Endodermal cell (in vitro differentiated cells): ENCODE results near the gene DPP10. TPM values are rescaled to one million over a fixed set of nuclear protein-coding genes. Genes with fewer than 3 reads are reported as not detected.

ENCODE experiments used
- DNase-seq: peaks from one replicate; pipeline ENCODE4 v3.0.0-alpha.2; 2017
- H3K27ac ChIP-seq: 2 replicates; pipeline ENCODE4 v1.5.1; 2013; ENCODE audit warnings: mild to moderate bottlenecking, low read depth, low read length, moderate library complexity
- H3K27me3 ChIP-seq: 2 replicates; pipeline ENCODE4 v1.6.1; 2013; ENCODE audit warnings: mild to moderate bottlenecking, low read length, moderate library complexity; ENCODE audit not compliant: insufficient read depth, control insufficient read depth, poor library complexity, severe bottlenecking
- H3K36me3 ChIP-seq: 2 replicates; pipeline ENCODE4 v1.7.0; 2013; ENCODE audit warnings: mild to moderate bottlenecking, low read length, moderate library complexity; ENCODE audit not compliant: control insufficient read depth, insufficient read depth
- H3K4me1 ChIP-seq: one replicate; pipeline ENCODE4 v1.7.0; 2013; ENCODE audit warnings: low read length; ENCODE audit not compliant: control insufficient read depth, insufficient read depth
- H3K4me3 ChIP-seq: 2 replicates; pipeline ENCODE4 v1.5.1; 2013; ENCODE audit warnings: mild to moderate bottlenecking, low read length, moderate library complexity
- H3K9ac ChIP-seq: 2 replicates; pipeline ENCODE4 v1.6.1; 2013; ENCODE audit warnings: mild to moderate bottlenecking, low read length, moderate library complexity; ENCODE audit not compliant: poor library complexity, severe bottlenecking; ENCODE audit errors: extremely low read depth
- H3K9me3 ChIP-seq: 2 replicates; pipeline ENCODE4 v1.6.1; 2013; ENCODE audit warnings: mild to moderate bottlenecking, low read length, moderate library complexity; ENCODE audit not compliant: control insufficient read depth
- H3K27ac Mint-ChIP-seq: 2 replicates; pipeline ENCODE4 v1.8.0; 2020; ENCODE audit warnings: mixed read lengths
- H3K27me3 Mint-ChIP-seq: 2 replicates; pipeline ENCODE4 v1.8.0; 2021; ENCODE audit warnings: mild to moderate bottlenecking, mixed read lengths; ENCODE audit not compliant: insufficient read depth
- H3K36me3 Mint-ChIP-seq: 2 replicates; pipeline ENCODE4 v1.8.0; 2020; ENCODE audit warnings: low read depth, mixed read lengths
- H3K4me1 Mint-ChIP-seq: 2 replicates; pipeline ENCODE4 v1.8.0; 2020; ENCODE audit warnings: mixed read lengths
- H3K4me3 Mint-ChIP-seq: 2 replicates; pipeline ENCODE4 v1.8.0; 2020; ENCODE audit warnings: mild to moderate bottlenecking, moderate library complexity, mixed read lengths
- H3K9me3 Mint-ChIP-seq: 2 replicates; pipeline ENCODE4 v1.8.0; 2020; ENCODE audit warnings: mild to moderate bottlenecking, mixed read lengths
- CTCF ChIP-seq: fragments of 200-600 bp; sonication (generic); conservative IDR thresholded peaks from 2 replicates; pipeline ENCODE4 v1.5.0; 2021; ENCODE audit warnings: antibody characterized with exemption, mild to moderate bottlenecking
- WGBS, 2 experiments: methylation state at CpG; one replicate each; pipeline versions ENCODE4 v1.1.5 to v1.1.7; 2013; ENCODE audit warnings: missing lambda C conversion rate in 2 of 2, mixed read lengths in 1 of 2; ENCODE audit not compliant: insufficient coverage in 1 of 2, insufficient read length in 1 of 2; 5-methylcytosine and 5-hydroxymethylcytosine counted together
- total RNA-seq, 2 donors: library from RNA; stranded (reverse); fragmentation: NEBNext Ultra II Directional in 1 of 2; extraction: Animal tissue kit (Norgen Biotek cat#: 25700) in 1 of 2; gene quantifications; 2 replicates in 1 of 2; 3 replicates in 1 of 2; pipeline ENCODE4 v1.2.1, GENCODE V29; 2021

The DPP10 gene
- total RNA-seq, 2 donors from 2014 or later, result 8.2 to 19.2 TPM

GRCh38 chr2:115733190-115733775, 1290.8 kb downstream of the DPP10 start:
- Mint-ChIP-seq H3K9me3 (no peaks in the 10 kb centered on the region), H3K27ac (no peak overlapping the region), H3K4me1 (no peaks in the 10 kb centered on the region), H3K36me3 (no peaks in the 10 kb centered on the region), H3K4me3 (no peak overlapping the region), H3K27me3 (no peaks in the 10 kb centered on the region)
- no peaks in the 10 kb centered on the region for H3K9me3 ChIP-seq
- DNase-seq, result no peak
- no peak overlapping the region for H3K27ac ChIP-seq
- no peak for TF ChIP-seq CTCF
- no peaks in the 10 kb centered on the region for H3K36me3 ChIP-seq
- no peaks in the 10 kb centered on the region for H3K27me3 ChIP-seq
- WGBS, 2 experiments, result 88% methylated on average over 2 to 3 of the region's 3 CpGs
- no peak overlapping the region for H3K9ac ChIP-seq
- no peaks in the 10 kb centered on the region for H3K4me1 ChIP-seq
- H3K4me3 ChIP-seq, result no peak overlapping the region

GRCh38 chr2:115738111-115738510, 1295.7 kb downstream of the DPP10 start:
- no peaks in the 10 kb centered on the region for H3K4me1 Mint-ChIP-seq
- Histone ChIP-seq H3K36me3 (no peaks in the 10 kb centered on the region), H3K27ac (no peak overlapping the region), H3K9me3 (no peaks in the 10 kb centered on the region), H3K4me1 (no peaks in the 10 kb centered on the region), H3K27me3 (no peaks in the 10 kb centered on the region), H3K9ac (no peak overlapping the region), H3K4me3 (no peak overlapping the region)
- WGBS, 2 experiments, result 95 to 100% methylated on average over 5 of the region's 5 CpGs
- no peak overlapping the region for H3K4me3 Mint-ChIP-seq
- H3K27me3 Mint-ChIP-seq, result no peaks in the 10 kb centered on the region
- H3K36me3 Mint-ChIP-seq, result no peaks in the 10 kb centered on the region
- no peaks in the 10 kb centered on the region for H3K9me3 Mint-ChIP-seq
- no peak for DNase-seq
- TF ChIP-seq CTCF, result no peak
- no peak overlapping the region for H3K27ac Mint-ChIP-seq

GRCh38 chr2:115739574-115739973, 1297.1 kb downstream of the DPP10 start:
- DNase-seq, result peak; percentile 57
- WGBS, 2 experiments, result 84 to 95% methylated on average over 4 of the region's 4 CpGs
- H3K4me1 Mint-ChIP-seq, result no peaks in the 10 kb centered on the region

More at GRCh38 chr2:115739574-115739973, 1297.1 kb downstream of the DPP10 start:
- H3K27ac ChIP-seq, result no peak overlapping the region
- no peak overlapping the region for H3K9ac ChIP-seq
- Mint-ChIP-seq H3K27me3 (no peaks in the 10 kb centered on the region), H3K27ac (no peak overlapping the region), H3K9me3 (no peaks in the 10 kb centered on the region), H3K36me3 (no peaks in the 10 kb centered on the region), H3K4me3 (no peak overlapping the region)
- H3K9me3 ChIP-seq, result no peaks in the 10 kb centered on the region
- H3K27me3 ChIP-seq, result no peaks in the 10 kb centered on the region
- no peaks in the 10 kb centered on the region for H3K4me1 ChIP-seq
- TF ChIP-seq CTCF, result peak; percentile 77
- no peak overlapping the region for H3K4me3 ChIP-seq
- H3K36me3 ChIP-seq, result no peaks in the 10 kb centered on the region
